HG03520 (cell line): Measurements from ENCODE around the gene CAMSAP1.
"Not testable (repeated sequence)": the region's sequence is repeated elsewhere in the genome, so short reads cannot be mapped to it uniquely, and the experiment has no call there.

Experiments
- ATAC-seq: cut with Tn5 transposase; IDR thresholded peaks from one replicate; pipeline ENCODE4 v1.9.1; 2021; ENCODE audit warnings: mild to moderate bottlenecking, moderate library complexity; ENCODE audit not compliant: unreplicated experiment

Gene CAMSAP1, protein sequence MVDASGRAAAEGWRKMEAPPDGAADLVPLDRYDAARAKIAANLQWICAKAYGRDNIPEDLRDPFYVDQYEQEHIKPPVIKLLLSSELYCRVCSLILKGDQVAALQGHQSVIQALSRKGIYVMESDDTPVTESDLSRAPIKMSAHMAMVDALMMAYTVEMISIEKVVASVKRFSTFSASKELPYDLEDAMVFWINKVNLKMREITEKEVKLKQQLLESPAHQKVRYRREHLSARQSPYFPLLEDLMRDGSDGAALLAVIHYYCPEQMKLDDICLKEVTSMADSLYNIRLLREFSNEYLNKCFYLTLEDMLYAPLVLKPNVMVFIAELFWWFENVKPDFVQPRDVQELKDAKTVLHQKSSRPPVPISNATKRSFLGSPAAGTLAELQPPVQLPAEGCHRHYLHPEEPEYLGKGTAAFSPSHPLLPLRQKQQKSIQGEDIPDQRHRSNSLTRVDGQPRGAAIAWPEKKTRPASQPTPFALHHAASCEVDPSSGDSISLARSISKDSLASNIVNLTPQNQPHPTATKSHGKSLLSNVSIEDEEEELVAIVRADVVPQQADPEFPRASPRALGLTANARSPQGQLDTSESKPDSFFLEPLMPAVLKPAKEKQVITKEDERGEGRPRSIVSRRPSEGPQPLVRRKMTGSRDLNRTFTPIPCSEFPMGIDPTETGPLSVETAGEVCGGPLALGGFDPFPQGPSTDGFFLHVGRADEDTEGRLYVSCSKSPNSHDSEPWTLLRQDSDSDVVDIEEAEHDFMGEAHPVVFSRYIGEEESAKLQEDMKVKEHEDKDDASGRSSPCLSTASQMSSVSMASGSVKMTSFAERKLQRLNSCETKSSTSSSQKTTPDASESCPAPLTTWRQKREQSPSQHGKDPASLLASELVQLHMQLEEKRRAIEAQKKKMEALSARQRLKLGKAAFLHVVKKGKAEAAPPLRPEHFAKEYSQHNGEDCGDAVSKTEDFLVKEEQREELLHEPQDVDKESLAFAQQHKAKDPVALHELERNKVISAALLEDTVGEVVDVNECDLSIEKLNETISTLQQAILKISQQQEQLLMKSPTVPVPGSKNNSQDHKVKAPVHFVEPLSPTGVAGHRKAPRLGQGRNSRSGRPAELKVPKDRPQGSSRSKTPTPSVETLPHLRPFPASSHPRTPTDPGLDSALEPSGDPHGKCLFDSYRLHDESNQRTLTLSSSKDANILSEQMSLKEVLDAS (N-terminal part only)

DNA sequence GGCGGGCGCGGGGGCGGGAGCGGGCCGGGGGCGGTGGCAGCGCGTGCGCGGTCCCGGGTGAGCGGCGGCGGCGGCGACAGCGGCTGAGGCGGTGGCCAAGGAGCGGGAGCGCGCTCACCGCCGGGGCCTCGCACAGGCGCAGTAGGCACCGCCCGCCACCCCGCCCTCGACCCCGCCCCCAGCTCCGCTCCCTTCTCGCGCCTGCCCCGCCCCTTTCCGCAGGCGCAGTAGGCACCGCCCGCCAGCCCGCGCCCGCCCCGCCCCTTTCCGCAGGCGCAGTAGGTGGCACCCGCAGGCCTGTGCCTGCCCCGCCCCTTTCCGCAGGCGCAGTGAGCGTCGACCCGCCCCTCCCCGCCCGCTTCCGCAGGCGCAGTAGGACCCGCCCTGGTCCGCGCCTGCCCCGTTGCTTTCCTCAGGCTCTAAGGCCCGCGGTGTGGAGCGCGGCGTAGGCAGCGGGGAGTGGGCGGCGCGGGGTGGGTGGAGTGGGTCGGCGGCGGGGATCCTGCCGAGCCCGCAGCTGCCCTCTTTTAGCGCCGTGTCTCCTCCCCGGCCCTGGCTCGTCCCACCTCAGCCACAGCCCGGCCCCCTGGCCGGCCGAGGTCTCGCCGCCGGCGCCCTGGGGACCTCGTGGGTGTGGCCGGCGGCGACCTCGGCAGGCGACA lies at the start of gene CAMSAP1:
Gene CAMSAP1 (minus strand): TSS at position 116 of the 662 bp plus-strand sequence. CDS start 387 bp downstream, outside the sequence.
- peak; percentile 67 for ATAC-seq

DNA sequence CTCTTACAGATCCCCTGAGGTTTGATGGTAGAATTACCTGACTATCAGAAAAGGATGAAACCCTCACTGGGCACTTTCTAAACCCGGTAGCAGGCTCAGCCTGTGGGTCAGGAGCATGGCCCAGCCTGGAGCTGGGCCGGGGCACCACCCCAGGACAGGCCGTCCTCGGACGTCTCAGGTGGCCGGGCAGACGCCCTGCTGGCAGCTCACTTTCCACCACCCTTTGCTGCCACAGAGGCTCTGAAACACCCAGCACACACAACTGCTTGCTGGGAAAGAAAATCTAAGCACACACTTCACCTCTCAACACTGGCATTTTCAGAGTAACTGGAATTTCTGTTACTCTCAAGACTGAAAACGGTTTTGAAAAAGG lies 49.4 kb upstream of the CAMSAP1 start:
- ATAC-seq = no peak

DNA sequence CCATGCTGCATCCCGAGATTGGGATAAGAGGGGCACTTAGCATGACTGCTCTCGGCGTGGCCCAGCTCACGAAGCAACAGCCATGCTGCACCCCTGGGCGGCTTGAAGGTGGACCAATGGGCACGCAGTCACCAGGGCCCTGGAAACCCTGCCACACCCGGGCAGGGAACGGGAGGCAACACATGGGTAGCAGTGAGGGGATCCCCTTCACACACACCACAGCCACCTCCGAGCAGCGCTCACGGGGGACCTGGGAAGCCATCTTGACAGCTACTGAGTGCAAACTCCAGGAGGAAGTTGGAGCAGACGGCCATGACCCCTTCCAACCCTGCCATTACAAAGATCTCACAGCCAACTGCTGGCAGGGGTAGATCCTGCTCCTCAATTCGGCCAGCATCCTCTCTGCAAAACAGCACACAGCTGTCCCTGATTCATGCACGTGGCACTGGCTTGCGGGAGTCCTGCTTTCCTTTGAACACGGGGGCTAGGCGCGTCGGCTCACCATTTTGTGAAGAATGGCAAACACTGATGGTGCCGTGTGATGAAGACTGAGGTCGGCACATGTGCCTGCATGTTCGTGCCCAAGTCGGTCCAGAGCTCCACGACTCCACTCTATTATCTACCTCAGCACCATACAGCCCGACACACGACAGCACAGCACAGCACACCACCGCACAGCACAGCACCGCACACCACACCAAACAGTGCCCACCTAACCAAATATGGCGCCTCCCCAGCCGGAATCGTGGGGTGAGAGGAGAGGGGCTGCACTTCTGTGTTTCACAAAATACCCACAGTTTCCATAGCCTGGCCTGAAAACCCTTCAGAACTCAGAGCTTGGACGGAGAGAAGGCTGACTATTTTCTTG lies 48.8 kb upstream of the CAMSAP1 start:
- ATAC-seq = no peak

DNA sequence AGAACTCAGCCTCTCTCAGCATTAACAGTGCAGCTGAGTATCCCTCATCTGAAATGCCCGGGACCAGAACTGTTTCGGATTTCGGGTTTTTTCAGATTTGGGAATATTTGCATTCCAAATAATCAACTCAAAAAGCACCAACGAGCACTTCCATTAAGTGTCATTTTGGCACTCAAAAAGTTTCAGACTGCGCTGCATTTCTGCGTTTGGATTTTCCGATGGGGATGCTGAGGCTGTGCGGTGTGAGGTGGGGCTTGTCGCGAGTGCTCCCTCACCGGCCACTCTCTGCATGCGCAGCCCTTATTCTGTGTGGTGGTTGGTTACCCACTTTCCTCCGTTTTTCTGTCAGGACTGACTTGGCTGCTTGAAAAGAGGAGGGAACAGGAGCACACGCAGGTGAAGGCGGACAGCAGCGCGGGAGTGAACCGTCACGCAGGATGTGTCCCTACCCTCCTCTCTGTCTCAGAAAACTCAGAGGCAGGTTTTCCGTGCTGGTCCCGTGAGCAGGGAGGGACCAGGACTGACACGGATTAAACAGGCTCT lies 45.4 kb upstream of the CAMSAP1 start:
- ATAC-seq = no peak

DNA sequence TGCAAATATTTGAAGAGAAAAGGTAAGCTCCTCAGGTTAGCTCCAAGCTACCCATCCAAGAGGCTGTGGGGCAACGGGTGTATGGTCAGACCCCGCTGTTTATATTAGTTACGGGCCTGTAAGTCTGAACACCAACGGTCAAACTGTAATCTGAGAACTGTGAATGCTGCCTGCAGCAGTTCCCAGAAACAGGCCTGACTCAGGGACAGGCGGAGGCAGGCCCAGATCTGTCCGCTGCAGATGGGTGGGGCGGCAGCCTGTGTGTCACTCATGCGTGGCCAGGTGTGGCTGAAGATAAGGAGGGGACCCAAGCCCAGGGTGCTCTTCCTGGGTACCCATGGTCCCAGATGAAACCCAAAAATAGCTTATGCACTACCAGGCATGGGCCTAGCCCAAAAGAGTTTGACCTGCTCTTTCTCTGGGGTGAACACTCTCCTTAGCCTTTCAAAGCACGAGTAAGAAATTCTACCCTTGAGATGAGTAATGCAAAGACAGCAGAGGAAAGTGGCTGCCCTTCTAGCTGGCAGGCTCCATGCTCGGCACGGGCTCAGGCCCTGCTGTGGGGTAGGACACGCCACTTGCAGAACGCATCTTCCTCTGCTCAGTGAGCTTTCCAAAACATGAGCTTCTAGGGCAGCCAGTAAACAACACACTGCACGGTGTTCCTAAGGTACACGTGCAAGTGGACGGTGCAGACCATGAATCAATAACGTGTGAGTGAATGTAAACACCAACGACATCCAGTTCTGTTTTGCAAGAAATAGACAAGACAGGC lies 44.7 kb upstream of the CAMSAP1 start:
- ATAC-seq = no peak

DNA sequence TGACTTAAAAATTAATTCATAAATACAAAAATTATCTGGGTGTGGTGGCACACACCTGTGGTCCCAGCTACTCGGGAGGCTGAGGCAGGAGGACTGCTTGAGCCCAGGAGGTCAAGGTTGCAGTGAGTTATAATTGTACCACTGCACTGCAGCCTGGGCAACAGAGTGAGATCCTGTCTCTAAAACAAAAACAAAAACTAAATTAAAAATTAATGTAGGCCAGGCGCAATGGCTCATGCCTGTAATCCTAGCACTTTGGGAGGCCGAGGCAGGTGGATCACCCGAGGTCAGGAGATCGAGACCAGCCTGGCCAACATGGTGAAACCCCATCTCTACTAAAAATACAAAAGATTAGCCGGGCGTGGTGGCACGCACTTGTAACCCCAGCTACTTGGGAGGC lies 44.0 kb upstream of the CAMSAP1 start:
- ATAC-seq = not testable (repeated sequence)

DNA sequence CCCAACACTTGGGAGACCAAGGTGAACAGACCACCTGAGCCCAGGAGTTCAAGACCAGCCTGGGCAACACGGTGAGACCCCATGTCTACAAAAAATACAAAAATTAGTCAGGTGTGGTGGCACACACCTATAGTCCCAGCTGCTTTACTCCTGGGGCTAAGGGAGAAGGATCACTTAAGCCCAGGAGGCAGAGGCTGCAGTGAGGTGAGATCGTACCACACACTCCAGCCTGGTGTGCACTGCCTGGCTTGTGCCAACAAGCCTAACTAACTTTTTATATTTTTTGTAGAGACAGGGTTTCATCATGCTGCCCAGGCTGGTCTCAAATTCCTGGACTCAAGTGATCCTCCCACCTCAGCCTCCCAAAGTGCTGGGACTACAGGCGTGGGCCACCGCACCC lies 43.5 kb upstream of the CAMSAP1 start:
- ATAC-seq = not testable (repeated sequence)

DNA sequence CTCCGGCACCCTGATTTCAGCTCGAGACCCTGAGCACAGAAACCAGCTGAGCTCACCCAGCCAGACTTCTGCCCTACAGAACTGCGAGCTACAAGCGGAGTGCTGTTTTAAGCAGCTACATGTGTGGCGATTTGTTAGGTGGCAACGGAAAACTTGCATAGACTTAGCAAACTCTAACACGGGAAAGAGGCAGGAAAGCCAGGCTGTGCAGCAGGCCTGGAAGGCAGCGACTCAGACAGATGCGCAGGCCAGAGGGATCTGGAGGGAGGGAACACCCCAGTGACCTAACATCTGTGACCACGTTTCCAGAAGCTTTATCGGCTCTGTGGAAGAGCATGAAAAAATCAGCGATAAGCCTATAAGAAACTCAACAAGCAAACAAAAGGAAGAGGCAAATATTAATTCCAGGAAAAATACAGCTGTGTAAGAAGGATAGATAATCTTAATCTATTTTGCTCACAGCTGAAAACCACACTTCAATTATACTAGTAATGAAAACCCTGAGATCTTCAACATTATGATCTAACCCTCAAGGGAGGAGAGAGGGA lies 42.9 kb upstream of the CAMSAP1 start:
- no peak for ATAC-seq

DNA sequence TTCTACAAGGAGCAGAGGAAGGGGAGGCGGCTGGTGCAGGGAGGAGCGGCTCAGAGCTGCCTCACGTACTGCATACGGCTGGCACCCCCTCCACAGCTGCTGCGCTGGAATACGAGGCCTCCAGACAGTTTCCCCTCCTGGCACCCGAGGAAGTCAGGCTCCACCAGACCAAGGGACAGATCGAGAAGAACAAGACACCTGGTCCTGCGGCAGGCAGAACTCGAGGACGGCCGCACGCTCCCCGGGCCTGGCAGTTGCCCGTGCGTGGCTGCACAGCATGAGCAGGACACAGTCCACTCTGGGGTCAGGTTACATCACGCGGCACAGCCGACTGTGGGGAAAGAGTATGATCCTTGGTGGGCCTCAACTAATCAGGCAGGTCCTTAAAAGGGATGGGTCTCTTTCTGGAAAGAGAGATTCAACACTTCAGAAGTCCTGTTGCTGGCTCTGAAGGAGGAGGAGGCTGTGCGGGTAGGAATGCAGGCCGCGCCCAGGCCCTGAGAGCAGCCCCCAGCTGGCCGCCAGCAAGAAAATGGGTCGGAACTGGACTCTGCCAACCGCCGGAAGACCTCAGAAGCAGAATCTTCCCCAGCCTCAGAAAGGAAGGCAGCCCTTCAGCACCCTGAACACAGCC lies 42.3 kb upstream of the CAMSAP1 start:
- ATAC-seq = no peak

DNA sequence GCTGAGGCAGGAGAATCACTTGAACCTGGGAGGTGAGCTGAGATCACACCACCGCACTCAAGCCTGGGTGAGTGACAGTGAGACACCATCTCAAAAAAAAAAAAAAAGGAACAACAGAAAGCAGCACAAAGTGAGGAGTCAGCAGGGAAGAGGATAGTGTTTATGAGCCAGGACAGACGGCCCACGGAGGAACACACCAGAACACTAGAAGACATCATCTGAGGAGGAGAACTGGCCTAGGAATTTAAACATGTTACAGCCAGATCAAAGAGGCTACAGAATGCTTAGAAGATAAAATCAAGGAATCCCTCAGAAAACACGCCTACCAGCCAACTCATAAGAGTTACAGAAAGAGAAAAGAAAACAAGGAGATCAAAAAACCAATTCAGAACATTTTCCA lies 41.6 kb upstream of the CAMSAP1 start:
- no peak for ATAC-seq

DNA sequence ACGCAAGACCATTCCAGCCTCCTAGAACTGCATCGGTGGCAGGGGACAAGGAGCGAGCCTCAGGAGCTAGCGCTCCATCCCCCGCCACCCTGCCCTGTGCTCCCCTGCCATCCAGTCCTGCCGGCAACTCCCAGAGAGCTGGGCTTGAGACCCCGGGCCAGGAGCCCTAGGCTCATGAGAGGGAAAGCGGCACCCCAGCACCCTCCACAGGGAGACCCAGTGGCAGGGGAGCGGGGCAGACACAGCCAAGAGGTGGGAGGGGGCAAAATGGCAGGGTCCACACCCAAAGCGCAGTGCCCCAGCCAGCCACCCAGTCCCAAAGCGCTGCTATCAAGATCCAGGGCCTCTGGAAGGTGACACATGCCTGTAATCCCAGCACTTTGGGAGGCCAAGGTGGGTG lies 41.1 kb upstream of the CAMSAP1 start:
- no peak for ATAC-seq

DNA sequence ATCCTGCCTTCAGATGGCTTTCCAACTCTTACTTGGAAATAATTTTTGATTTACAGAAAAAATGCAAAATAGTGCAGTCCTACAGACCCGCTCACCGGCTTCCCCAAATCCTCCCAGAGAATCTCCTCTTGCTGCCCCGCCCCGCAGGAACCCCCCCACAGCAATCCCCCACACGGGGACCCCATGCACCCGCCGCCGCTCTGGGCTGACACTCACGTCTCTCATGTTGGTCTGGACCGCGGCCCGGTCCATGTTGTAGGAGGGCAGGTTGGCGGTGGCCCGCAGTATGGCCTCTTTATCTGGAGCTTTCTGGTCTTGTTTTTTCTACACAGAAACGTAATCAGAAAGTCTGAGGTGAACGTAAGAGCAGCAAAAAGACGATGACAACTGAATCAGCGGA lies 40.2 kb upstream of the CAMSAP1 start:
- ATAC-seq = no peak

DNA sequence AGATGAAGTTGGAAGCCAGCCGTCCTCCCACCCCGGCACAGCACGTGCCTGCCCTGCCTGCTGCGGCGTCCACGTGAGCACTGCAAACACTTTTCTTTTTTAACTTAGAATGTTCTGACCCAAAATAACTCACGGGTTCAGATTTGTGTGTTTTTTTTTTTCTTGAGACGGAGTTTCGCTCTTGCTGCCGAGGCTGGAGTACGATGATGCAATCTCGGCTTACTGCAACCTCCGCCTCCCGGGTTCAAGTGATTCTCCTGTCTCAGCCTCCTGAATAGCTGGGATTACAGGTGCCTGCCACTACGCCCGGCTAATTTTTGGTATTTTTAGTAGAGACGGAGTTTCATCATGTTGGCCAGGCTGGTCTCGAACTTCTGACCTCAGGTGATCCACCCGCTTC lies 39.8 kb upstream of the CAMSAP1 start:
- ATAC-seq = not testable (repeated sequence)

DNA sequence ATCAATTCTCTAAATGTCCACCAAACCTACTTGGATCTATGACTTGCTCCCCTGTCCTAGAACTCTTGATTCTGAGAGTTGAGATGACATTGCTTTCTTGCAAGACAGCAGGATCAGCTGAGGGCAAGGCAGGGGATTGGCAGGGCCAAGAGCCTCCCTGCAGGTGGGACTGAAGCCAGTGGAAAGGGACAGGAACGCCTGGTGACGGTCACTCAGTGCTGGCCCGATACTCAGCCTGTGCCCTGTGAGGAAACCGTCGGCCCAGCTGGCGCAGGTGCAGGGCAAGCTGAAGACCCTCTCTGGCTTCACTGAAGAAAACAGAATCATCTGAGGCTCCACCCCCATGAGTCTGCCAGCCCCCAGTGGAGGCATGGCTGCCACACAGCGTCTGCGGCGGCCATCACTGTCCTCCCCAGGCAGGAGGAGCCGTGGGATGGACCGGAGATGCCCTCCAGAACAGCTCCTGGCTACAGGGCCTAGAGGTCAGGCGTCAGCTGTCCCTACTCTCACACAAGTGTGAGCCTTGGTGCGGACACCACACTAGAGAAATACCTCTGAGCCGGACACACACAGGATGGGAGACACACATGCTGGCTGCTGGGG lies 39.1 kb upstream of the CAMSAP1 start:
- no peak for ATAC-seq

DNA sequence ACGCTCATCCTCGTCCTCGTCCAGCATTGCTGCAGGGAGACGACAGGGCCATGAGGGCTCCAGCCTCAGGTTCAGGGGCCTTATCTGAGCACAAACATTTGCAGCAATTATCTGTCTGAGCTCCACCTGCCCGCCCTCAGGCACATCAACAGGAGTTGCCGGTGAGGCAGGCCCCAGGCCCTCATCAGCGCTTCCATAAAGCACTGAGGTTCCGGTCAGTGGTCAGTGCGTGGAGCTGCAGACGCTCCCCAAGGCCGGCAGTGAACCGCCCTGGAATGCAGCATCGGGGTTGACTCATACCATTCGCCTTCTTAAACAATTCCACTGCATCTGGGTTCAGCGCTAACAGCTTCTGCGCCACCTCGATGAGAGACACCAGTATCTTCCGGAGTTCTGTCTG lies 38.6 kb upstream of the CAMSAP1 start:
- ATAC-seq = no peak

DNA sequence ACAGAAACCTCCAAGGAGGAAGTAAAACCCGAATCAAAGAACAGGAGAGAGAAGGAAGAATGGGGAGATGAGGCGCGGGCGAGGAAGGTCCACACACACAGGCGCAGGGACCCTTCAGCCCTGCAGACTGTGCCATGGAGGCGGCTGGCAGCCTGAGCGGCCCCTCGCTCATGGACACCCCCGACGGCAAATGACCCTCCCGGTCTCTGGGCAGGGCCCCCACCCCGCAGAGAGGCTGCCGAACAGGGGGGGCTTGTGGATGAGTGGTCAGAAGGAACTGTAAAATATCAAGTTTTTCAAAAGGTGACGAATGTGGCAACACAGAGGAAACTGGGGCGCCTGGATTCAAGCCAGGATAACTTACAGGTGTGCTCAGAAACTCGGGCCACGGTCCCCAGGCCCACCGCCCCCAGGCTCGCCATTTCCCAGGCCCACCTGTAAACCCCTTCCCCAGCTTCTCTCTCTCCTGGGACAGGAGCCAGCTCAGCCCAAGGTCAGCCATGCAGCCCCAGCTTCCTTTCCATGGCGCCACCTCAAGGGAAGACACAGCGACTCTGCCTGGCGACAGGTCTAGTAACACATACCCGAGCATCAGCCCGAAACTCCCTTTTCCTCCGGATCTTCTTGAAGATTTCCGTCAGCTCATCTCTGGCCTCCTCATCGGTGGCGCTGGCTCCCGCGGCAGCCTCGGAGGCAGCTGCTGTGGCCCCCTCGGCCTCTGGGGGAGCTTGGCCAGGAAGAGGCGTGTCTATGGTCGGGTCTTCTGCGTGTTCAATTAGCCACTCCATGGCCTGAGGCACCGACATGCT lies 37.3 kb upstream of the CAMSAP1 start:
- ATAC-seq = no peak

DNA sequence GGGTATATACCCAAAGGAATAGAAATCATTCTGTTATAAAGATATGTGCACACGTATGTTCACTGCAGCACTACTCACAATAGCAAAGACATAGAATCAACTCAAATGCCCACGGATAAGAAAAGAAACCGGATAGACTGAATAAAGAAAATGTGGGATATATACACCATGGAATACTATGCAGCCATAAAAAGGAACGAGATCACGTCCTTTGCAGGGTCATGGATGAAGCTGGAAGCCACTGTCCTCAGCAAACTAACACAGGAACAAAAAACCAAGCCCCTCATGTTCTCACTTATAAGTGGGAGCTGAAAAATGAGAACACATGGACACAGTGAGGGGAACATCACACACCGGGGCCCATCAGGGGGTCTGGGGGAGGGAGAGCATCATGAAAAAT lies 36.3 kb upstream of the CAMSAP1 start:
- not testable (repeated sequence) for ATAC-seq
